ENCODE results near the gene HSPB1.

HSPB1 gene

DNA sequence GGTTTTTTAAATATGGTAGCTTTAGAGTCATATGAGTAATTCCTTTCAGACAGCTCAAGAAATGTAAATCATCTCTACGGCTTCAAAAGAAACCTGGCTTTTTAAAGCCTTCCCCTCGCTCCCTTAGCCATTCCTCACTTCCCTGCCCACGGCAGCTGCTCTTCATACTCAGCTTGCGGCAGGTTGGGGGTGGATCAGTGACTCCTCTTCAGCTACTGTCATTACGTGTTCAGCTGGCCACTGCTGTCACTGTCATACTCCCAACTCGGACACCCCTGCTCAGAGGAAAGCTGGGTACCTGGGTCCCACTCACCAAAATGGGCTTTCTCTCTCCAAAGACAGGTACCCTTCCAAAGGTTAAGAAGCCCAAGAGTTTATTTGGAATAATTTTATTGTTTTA, 49.7 kb downstream of the HSPB1 start:
- Histone ChIP-seq H3K27me3 (ENCODE audit: control insufficient read depth, insufficient read depth, low read length) (no peaks in the 10 kb centered on the region), H3K4me1 (ENCODE audit: control insufficient read depth, insufficient read depth, low read length) (peaks cover 22% of the 10 kb centered on the region), H3K4me3 (ENCODE audit: low read depth, low read length) (no peak overlapping the region), H3K9ac (ENCODE audit: low read depth, low read length) (no peak overlapping the region), H3K27ac (ENCODE audit: low read depth, low read length) (no peak overlapping the region), H3K9me3 (ENCODE audit: control insufficient read depth, insufficient read depth, low read length) (no peaks in the 10 kb centered on the region), H3K36me3 (ENCODE audit: control insufficient read depth, insufficient read depth, low read length) (peaks cover 75% of the 10 kb centered on the region)

DNA sequence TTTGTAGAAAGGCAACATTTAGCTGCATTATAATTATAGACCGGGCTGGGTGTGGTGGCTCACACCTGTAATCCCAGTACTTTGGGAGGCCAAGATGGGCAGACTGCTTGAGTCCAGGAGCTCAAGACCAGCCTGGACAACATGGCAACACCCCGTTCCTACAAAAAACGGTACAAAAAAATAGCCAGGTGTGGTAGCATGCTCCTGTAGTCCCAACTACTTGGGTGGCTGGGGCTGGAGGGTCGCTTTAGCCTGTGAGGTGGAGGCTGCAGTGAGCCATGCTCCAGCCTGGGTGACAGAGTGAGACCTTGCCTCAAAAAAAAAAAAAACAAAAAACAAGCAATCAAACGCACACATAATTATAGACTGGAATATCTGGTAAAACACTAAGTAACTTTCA, 51.3 kb downstream of the HSPB1 start:
- H3K9ac ChIP-seq (ENCODE audit: low read depth, low read length), result no peak overlapping the region
- H3K27me3 ChIP-seq (ENCODE audit: control insufficient read depth, insufficient read depth, low read length), result no peaks in the 10 kb centered on the region
- no peak overlapping the region for H3K4me3 ChIP-seq (ENCODE audit: low read depth, low read length)
- H3K36me3 ChIP-seq (ENCODE audit: control insufficient read depth, insufficient read depth, low read length), result peaks cover 63% of the 10 kb centered on the region
- no peak overlapping the region for H3K27ac ChIP-seq (ENCODE audit: low read depth, low read length)
- peaks cover 22% of the 10 kb centered on the region for H3K4me1 ChIP-seq (ENCODE audit: control insufficient read depth, insufficient read depth, low read length)
- H3K9me3 ChIP-seq (ENCODE audit: control insufficient read depth, insufficient read depth, low read length), result no peaks in the 10 kb centered on the region

Data from HUES48 (cell line).